Muscle of leg (tissue), 11 donors: ENCODE data around the gene LYSMD1. TPM values are rescaled to one million over a fixed set of nuclear protein-coding genes. Genes with fewer than 3 reads are reported as not detected.
A peak's percentile ranks its signal among the peaks of the same experiment; 100 is the strongest.

Experiments
- DNase-seq: peaks from one replicate; pipeline ENCODE4 v3.0.0; 2013
- H3K27ac ChIP-seq: one replicate; pipeline ENCODE4 v1.5.1; 2013; ENCODE audit warnings: mild to moderate bottlenecking, low read length, control low read depth
- H3K27me3 ChIP-seq: one replicate; pipeline ENCODE4 v1.6.1; 2013; ENCODE audit warnings: low read length; ENCODE audit not compliant: control insufficient read depth, insufficient read depth
- H3K36me3 ChIP-seq: one replicate; pipeline ENCODE4 v1.6.1; 2013; ENCODE audit warnings: low read length; ENCODE audit not compliant: control insufficient read depth, insufficient read depth
- H3K4me1 ChIP-seq: one replicate; pipeline ENCODE4 v1.6.1; 2013; ENCODE audit warnings: low read length; ENCODE audit not compliant: control insufficient read depth, insufficient read depth
- H3K4me3 ChIP-seq: one replicate; pipeline ENCODE4 v1.5.1; 2013; ENCODE audit warnings: low read length, control low read depth
- H3K9me3 ChIP-seq: replicated peaks from 2 replicates; pipeline ENCODE4 v1.6.1; 2013; ENCODE audit warnings: low read depth, low read length; ENCODE audit not compliant: control insufficient read depth
- WGBS: methylation state at CpG from one replicate; pipeline ENCODE4 v1.1.5; 2013; ENCODE audit warnings: missing lambda C conversion rate; ENCODE audit not compliant: insufficient coverage; 5-methylcytosine and 5-hydroxymethylcytosine counted together
- polyA plus RNA-seq, 8 donors: library from polyadenylated mRNA; unstranded; fragments of 120-200 nt; gene quantifications; one replicate each; pipeline versions ENCODE4 v1.2.1 to v1.2.3, GENCODE V29; 2013; ENCODE audit warnings: inconsistent platforms in 1 of 8, low replicate concordance in 1 of 8; ENCODE audit not compliant: insufficient read length in 8 of 8, insufficient read depth in 1 of 8
- total RNA-seq: library from RNA; stranded (reverse); fragments of 120-200 nt; gene quantifications from one replicate; pipeline ENCODE4 v1.2.4, GENCODE V29; 2013

The LYSMD1 gene
- total and polyA plus RNA-seq, 9 donors, result 10.2 to 14.1 (median 11.7) TPM

DNA sequence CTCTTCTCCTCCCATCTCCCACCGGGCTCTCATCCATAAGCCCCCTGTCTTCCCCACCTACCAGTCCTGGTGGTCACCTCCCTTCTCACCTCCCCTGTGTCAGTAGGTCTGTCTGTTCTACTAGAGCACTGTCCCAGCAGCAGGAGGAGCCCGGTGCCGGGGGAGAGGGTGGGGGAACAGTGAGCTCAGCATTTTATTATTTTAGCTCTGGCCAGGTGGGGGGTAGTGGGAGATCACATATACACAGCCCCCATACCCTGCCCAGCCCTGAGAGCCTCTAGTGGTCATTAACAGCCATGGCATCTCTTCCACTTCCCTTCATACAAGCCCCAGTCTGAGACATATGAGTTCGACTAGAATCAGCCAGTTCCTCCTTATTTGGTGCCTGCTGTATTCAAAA, 10.2 kb upstream of the LYSMD1 start, which contains the start of gene TMOD4:
TSS of gene TMOD4 (minus strand) at position 119 of the 400 bp plus-strand sequence. CDS start 1,106 bp downstream, outside the sequence.
- Histone ChIP-seq H3K27me3 (no peaks in the 10 kb centered on the region), H3K9me3 (no peaks in the 10 kb centered on the region), H3K4me1 (peaks cover 18% of the 10 kb centered on the region), H3K36me3 (peaks cover 70% of the 10 kb centered on the region), H3K4me3 (peak within 1 kb of the TSS; percentile 7), H3K27ac (peak within 1 kb of the TSS; percentile 83)
- peak; percentile 47 for DNase-seq
- no CpG with 5 or more reads among the region's 4 CpGs for WGBS

- H3K4me1 ChIP-seq, result peaks cover 23% of the 10 kb centered on the region
- DNase-seq, result peak; percentile 88
- peak overlapping the region; percentile 7 for H3K4me3 ChIP-seq
Measured at GRCh38 chr1:151175041-151175741, 9.5 kb upstream of the LYSMD1 start.

DNA sequence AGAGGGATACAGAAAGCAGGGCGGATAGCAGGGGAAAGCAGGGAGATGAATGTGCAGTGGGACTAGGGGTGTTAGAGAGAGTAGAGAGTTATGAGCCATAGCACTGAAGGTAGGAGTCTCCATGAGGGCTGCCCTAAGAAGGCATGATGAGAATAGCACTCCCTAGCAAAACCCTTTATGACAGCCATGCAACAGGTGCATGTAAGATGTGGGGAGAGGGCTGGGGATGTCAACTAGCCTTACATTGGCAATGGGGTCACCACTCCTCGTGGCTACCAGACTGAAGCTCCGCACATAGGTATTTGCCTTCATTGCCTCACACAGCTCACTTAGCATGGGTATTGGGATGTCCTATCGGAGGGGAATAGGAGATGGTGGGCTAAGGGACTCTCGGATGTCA, 5.5 kb upstream of the LYSMD1 start:
- Histone ChIP-seq H3K27me3 (no peaks in the 10 kb centered on the region), H3K4me1 (peaks cover 36% of the 10 kb centered on the region), H3K27ac (no peak overlapping the region), H3K36me3 (peaks cover 66% of the 10 kb centered on the region), H3K4me3 (no peak overlapping the region), H3K9me3 (no peaks in the 10 kb centered on the region)
- no peak for DNase-seq
- WGBS, result 75% methylated on average over 1 of the region's 5 CpGs

More at GRCh38 chr1:151175041-151175741, 9.5 kb upstream of the LYSMD1 start:
- Histone ChIP-seq H3K27ac (peak overlapping the region; percentile 83), H3K9me3 (no peaks in the 10 kb centered on the region), H3K36me3 (peaks cover 72% of the 10 kb centered on the region), H3K27me3 (no peaks in the 10 kb centered on the region)
- 0% methylated on average over 1 of the region's 6 CpGs for WGBS

DNA sequence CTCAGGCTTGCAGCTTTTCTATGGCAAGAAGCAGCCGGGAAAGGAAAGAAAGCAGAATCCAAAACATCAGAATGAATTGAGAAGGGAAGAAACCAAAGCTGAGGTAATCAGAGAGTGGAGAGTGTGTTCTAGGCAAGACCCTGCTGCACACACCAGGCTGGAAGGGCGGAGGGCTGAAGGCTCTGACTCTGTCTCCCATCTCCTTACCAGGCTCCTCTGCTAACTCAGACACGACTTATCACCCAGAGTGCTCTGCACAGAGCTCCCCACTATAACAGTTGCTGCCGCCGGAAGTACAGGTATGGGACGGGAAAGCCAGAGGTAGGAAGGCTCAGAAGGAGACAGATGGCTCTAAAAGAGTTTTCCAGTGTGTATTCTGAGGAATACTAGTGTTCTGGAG, 1.4 kb upstream of the LYSMD1 start:
- no peak for DNase-seq
- no peaks in the 10 kb centered on the region for H3K9me3 ChIP-seq
- 86% methylated on average over 2 of the region's 6 CpGs for WGBS
- peaks cover 27% of the 10 kb centered on the region for H3K4me1 ChIP-seq
- H3K4me3 ChIP-seq, result peak overlapping the region; percentile 96
- no peak overlapping the region for H3K27ac ChIP-seq
- peaks cover 44% of the 10 kb centered on the region for H3K36me3 ChIP-seq
- H3K27me3 ChIP-seq, result no peaks in the 10 kb centered on the region

DNA sequence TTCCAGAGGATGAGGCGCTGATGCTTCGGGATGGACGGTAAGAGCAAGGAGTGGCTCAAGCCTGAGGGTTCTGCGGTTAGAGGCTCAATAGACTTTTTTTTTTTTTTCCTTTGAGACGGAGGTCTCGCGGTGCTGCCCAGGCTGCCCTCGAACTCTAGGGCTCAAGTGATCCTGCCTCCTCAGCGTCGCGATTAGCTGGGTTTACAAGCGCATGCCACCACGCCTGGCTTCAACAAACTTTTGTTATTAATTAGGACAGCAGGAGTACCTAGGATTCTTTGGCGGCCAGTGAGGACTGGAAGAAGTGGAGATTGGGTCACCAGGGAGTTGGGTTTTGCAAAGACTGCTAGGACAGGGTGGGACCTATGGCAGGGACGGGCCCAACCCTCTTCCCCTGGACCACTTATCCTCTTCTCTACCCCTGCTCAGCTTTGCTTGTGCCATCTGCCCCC, 829 bp upstream of the LYSMD1 start:
- Histone ChIP-seq H3K4me3 (peak overlapping the region; percentile 96), H3K9me3 (no peaks in the 10 kb centered on the region), H3K4me1 (peaks cover 27% of the 10 kb centered on the region), H3K27ac (peak overlapping the region; percentile 89), H3K36me3 (peaks cover 42% of the 10 kb centered on the region), H3K27me3 (no peaks in the 10 kb centered on the region)
- DNase-seq, result no peak
- no CpG with 5 or more reads among the region's 15 CpGs for WGBS

GRCh38 chr1:151165281-151165737, 393 bp downstream of the LYSMD1 start:
- peaks cover 41% of the 10 kb centered on the region for H3K36me3 ChIP-seq
- H3K27ac ChIP-seq, result peak overlapping the region; percentile 94
- 2% methylated on average over 12 of the region's 15 CpGs for WGBS
- peaks cover 21% of the 10 kb centered on the region for H3K4me1 ChIP-seq
- H3K4me3 ChIP-seq, result peak overlapping the region; percentile 96
- H3K9me3 ChIP-seq, result no peaks in the 10 kb centered on the region
- no peaks in the 10 kb centered on the region for H3K27me3 ChIP-seq
- DNase-seq, result peak; percentile 87

GRCh38 chr1:151164732-151165280, 896 bp downstream of the LYSMD1 start:
- H3K27me3 ChIP-seq, result no peaks in the 10 kb centered on the region
- H3K9me3 ChIP-seq, result no peaks in the 10 kb centered on the region
- DNase-seq, result peak; percentile 25
- H3K4me3 ChIP-seq, result peak overlapping the region; percentile 96
- H3K4me1 ChIP-seq, result peaks cover 19% of the 10 kb centered on the region
- peak overlapping the region; percentile 94 for H3K27ac ChIP-seq
- WGBS, result 10% methylated on average over 7 of the region's 11 CpGs
- H3K36me3 ChIP-seq, result peaks cover 41% of the 10 kb centered on the region

- Histone ChIP-seq H3K4me3 (no peak overlapping the region), H3K4me1 (peaks cover 1% of the 10 kb centered on the region), H3K36me3 (peaks cover 47% of the 10 kb centered on the region), H3K27ac (no peak overlapping the region), H3K9me3 (no peaks in the 10 kb centered on the region), H3K27me3 (no peaks in the 10 kb centered on the region)
- peak; percentile 50 for DNase-seq
Measured at GRCh38 chr1:151159373-151159772, 6.3 kb downstream of the LYSMD1 start.

GRCh38 chr1:151158751-151159251, 6.9 kb downstream of the LYSMD1 start:
- H3K4me3 ChIP-seq, result no peak overlapping the region
- no peaks in the 10 kb centered on the region for H3K27me3 ChIP-seq
- H3K9me3 ChIP-seq, result no peaks in the 10 kb centered on the region
- WGBS, result 87% methylated on average over 20 of the region's 22 CpGs
- H3K4me1 ChIP-seq, result no peaks in the 10 kb centered on the region
- H3K36me3 ChIP-seq, result peaks cover 47% of the 10 kb centered on the region
- no peak for DNase-seq
- H3K27ac ChIP-seq, result no peak overlapping the region

GRCh38 chr1:151158326-151158725, 7.4 kb downstream of the LYSMD1 start:
- H3K9me3 ChIP-seq, result no peaks in the 10 kb centered on the region
- H3K4me3 ChIP-seq, result no peak overlapping the region
- 76% methylated on average over 5 of the region's 5 CpGs for WGBS
- H3K27ac ChIP-seq, result no peak overlapping the region
- H3K27me3 ChIP-seq, result no peaks in the 10 kb centered on the region
- DNase-seq, result no peak
- no peaks in the 10 kb centered on the region for H3K4me1 ChIP-seq
- peaks cover 47% of the 10 kb centered on the region for H3K36me3 ChIP-seq
